Bone marrow (tissue), 2 donors: Measurements from ENCODE around the gene FAM149A.

Experiments used
- DNase-seq, 2 donors: peaks; one replicate each; lab custom pipeline; 2025; lab: John Stamatoyannopoulos, UW

FAM149A gene

GRCh38 chr4:186202490-186203140 lies 98.1 kb downstream of the FAM149A start:
- no peak for DNase-seq

- DNase-seq = peak in 1 of 2 donors; percentile 36
These were observed 98.9 kb downstream of the FAM149A start for GRCh38 chr4:186203406-186203805.

- peak in 1 of 2 donors; percentile 60 for DNase-seq
These were observed 99.6 kb downstream of the FAM149A start for GRCh38 chr4:186204103-186204559.

- no peak for DNase-seq
These were observed 100.2 kb downstream of the FAM149A start for GRCh38 chr4:186204686-186205085.

- DNase-seq = no peak
These were observed 100.7 kb downstream of the FAM149A start for GRCh38 chr4:186205156-186205555.

- no peak for DNase-seq
These were observed 112.0 kb downstream of the FAM149A start for GRCh38 chr4:186216465-186217024.

GRCh38 chr4:186217733-186218293 lies 113.3 kb downstream of the FAM149A start:
- no peak for DNase-seq

GRCh38 chr4:186221624-186222023 lies 117.1 kb downstream of the FAM149A start:
- DNase-seq = no peak
